ENCODE results near the gene IFT25.

DNA sequence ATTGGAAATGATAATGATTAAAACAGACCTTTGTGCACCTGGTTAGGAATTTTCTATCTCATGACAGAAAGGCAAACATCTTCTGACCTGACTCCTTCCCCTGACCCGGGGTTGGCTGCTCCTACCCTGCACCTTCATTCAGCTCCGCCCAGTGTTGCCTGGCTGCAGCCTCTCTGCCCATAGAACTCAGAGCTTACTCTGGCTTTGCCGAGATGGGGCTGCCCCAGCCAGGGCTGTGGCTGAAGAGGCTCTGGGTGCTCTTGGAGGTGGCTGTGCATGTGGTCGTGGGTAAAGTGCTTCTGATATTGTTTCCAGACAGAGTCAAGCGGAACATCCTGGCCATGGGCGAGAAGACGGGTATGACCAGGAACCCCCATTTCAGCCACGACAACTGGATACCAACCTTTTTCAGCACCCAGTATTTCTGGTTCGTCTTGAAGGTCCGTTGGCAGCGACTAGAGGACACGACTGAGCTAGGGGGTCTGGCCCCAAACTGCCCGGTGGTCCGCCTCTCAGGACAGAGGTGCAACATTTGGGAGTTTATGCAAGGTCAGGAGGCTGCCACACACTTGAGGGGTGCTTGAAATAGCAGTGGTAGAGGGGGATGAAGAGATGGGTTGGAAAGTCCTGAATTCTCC, 51.4 kb downstream of the IFT25 start, which contains the start of gene DIO1:
- TF ChIP-seq, protein P1, sequence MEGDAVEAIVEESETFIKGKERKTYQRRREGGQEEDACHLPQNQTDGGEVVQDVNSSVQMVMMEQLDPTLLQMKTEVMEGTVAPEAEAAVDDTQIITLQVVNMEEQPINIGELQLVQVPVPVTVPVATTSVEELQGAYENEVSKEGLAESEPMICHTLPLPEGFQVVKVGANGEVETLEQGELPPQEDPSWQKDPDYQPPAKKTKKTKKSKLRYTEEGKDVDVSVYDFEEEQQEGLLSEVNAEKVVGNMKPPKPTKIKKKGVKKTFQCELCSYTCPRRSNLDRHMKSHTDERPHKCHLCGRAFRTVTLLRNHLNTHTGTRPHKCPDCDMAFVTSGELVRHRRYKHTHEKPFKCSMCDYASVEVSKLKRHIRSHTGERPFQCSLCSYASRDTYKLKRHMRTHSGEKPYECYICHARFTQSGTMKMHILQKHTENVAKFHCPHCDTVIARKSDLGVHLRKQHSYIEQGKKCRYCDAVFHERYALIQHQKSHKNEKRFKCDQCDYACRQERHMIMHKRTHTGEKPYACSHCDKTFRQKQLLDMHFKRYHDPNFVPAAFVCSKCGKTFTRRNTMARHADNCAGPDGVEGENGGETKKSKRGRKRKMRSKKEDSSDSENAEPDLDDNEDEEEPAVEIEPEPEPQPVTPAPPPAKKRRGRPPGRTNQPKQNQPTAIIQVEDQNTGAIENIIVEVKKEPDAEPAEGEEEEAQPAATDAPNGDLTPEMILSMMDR (conservative IDR thresholded peaks at IDR 0.05 in 1 of 2, IDR thresholded peaks at IDR 0.05 in 1 of 2; ENCODE audit: low read depth in 1 of 2, low read length in 2 of 2) = no peak
- no peak for TF ChIP-seq EZH2 (IDR thresholded peaks at IDR 0.05; ENCODE audit: low read length, missing control alignments)
